Keratinocyte (primary cell): ENCODE measurements around the gene GPR160. TPM values are rescaled to one million over a fixed set of nuclear protein-coding genes. Genes with fewer than 3 reads are reported as not detected.

Source experiments
- DNase-seq: peaks from one replicate; pipeline ENCODE4 v3.0.0-alpha.2; 2011; ENCODE audit warnings: low read depth, missing footprints, low spot score
- FAIRE-seq: peaks from 2 replicates; lab custom pipeline; 2011; peaks lifted over from hg19 to GRCh38; lab: Jason Lieb, UNC
- H2AFZ ChIP-seq: 2 replicates; pipeline ENCODE4 v1.6.0; 2012; ENCODE audit warnings: low read length, control low read depth, inconsistent platforms; ENCODE audit not compliant: control insufficient read depth
- H3K27ac ChIP-seq: 2 replicates; pipeline ENCODE4 v1.5.1; 2011; ENCODE audit warnings: low read length; ENCODE audit not compliant: control insufficient read depth, insufficient read depth
- H3K27me3 ChIP-seq: 3 replicates; pipeline ENCODE4 v1.6.0; 2011; ENCODE audit warnings: low read length; ENCODE audit not compliant: control insufficient read depth, insufficient read depth; ENCODE audit errors: extremely low read depth
- H3K36me3 ChIP-seq, 2 experiments: 2 replicates in 1 of 2; 3 replicates in 1 of 2; pipeline ENCODE4 v1.5.1; 2011; ENCODE audit warnings: low read length in 2 of 2, mild to moderate bottlenecking in 1 of 2; ENCODE audit not compliant: control insufficient read depth in 2 of 2, insufficient read depth in 2 of 2; ENCODE audit errors: extremely low read depth in 1 of 2
- H3K4me1 ChIP-seq: 3 replicates; pipeline ENCODE4 v1.5.1; 2011; ENCODE audit warnings: low read length; ENCODE audit not compliant: control insufficient read depth, insufficient read depth; ENCODE audit errors: extremely low read depth
- H3K4me2 ChIP-seq: 3 replicates; pipeline ENCODE4 v1.6.0; 2011; ENCODE audit warnings: low read depth, low read length; ENCODE audit not compliant: control insufficient read depth, insufficient read depth; ENCODE audit errors: extremely low read depth
- H3K4me3 ChIP-seq, 3 experiments: fragments of 200-600 bp in 1 of 3; sonication (generic) in 1 of 3; 2 replicates in 2 of 3; 3 replicates in 1 of 3; pipeline ENCODE4 v1.5.1; 2011 to 2016; ENCODE audit warnings: low read length in 3 of 3, mild to moderate bottlenecking in 3 of 3, control low read depth in 2 of 3, inconsistent platforms in 1 of 3, low read depth in 1 of 3, mixed read lengths in 1 of 3, mixed run types in 1 of 3, moderate library complexity in 1 of 3; ENCODE audit not compliant: control insufficient read depth in 2 of 3, insufficient read depth in 2 of 3; ENCODE audit errors: extremely low read depth in 1 of 3
- H3K79me2 ChIP-seq: 2 replicates; pipeline ENCODE4 v1.6.0; 2012; ENCODE audit warnings: low read length; ENCODE audit not compliant: control insufficient read depth, insufficient read depth
- H3K9ac ChIP-seq: 3 replicates; pipeline ENCODE4 v1.6.0; 2011; ENCODE audit warnings: low read length; ENCODE audit not compliant: control insufficient read depth, insufficient read depth; ENCODE audit errors: extremely low read depth
- H3K9me1 ChIP-seq: 3 replicates; pipeline ENCODE4 v1.6.0; 2011; ENCODE audit warnings: low read length; ENCODE audit not compliant: control insufficient read depth, insufficient read depth; ENCODE audit errors: extremely low read depth
- H3K9me3 ChIP-seq: 2 replicates; pipeline ENCODE4 v1.5.1; 2012; ENCODE audit warnings: low read depth, low read length; ENCODE audit not compliant: control insufficient read depth
- H4K20me1 ChIP-seq: 3 replicates; pipeline ENCODE4 v1.6.0; 2011; ENCODE audit warnings: low read length; ENCODE audit not compliant: control insufficient read depth, insufficient read depth; ENCODE audit errors: extremely low read depth
- CTCF ChIP-seq, 3 experiments: IDR thresholded peaks in 1 of 3; conservative IDR thresholded peaks in 1 of 3; optimal IDR thresholded peaks in 1 of 3; 2 replicates in 2 of 3; 3 replicates in 1 of 3; pipeline versions ENCODE3 to v1.5.1; 2011; ENCODE audit warnings: low read length in 3 of 3, mild to moderate bottlenecking in 3 of 3, moderate library complexity in 2 of 3, control low read depth in 1 of 3, inconsistent platforms in 1 of 3; ENCODE audit not compliant: insufficient read depth in 2 of 3; ENCODE audit errors: extremely low read depth in 1 of 3
- EZH2 ChIP-seq: IDR thresholded peaks from one replicate; pipeline ENCODE4 v1.6.1; 2012; ENCODE audit warnings: inconsistent platforms, mild to moderate bottlenecking, low read length, moderate library complexity
- dilution Hi-C: fragments of 300-500 bp; cut with MboI; formaldehyde crosslinking; loops from one replicate; pipeline ENCODE4 v1.7.0; 2020; ENCODE audit warnings: low sequenced_read_pairs; ENCODE audit not compliant: extremely low pct_ligation_motif_present
- polyA plus RNA-seq, 5 experiments: library from polyadenylated mRNA; depleted of rRNA in 3 of 5; stranded (reverse) in 3 of 5; stranded (forward) in 1 of 5; unstranded in 1 of 5; fragments of >200 nt; gene quantifications; 1 replicate in 1 of 5; 2 replicates in 3 of 5; 3 replicates in 1 of 5; pipeline versions ENCODE4 v1.2.1 to v1.2.3, GENCODE V29; 2011 to 2012; ENCODE audit warnings: missing spikeins in 2 of 5, low read depth in 1 of 5, low replicate concordance in 1 of 5

GPR160 gene
- polyA plus RNA-seq, 1 donor (not counting 4 experiments of a cell fraction or from before 2014, with no cell fraction given), result 0.22 TPM

GRCh38 chr3:170063691-170064090, 25.9 kb downstream of the GPR160 start:
- no peaks in the 10 kb centered on the region for H3K27me3 ChIP-seq
- dilution Hi-C loops, result no loop called here
- H3K4me3 ChIP-seq, result no peak overlapping the region
- H2AFZ ChIP-seq, result no peak overlapping the region
- no peak for TF ChIP-seq EZH2
- no peak for TF ChIP-seq CTCF (optimal IDR thresholded peaks at IDR 0.05 in 1 of 3, IDR thresholded peaks at IDR 0.05 in 1 of 3, conservative IDR thresholded peaks at IDR 0.05 in 1 of 3; ENCODE audit: extremely low read depth in 1 of 3, insufficient read depth in 2 of 3, low read length in 3 of 3)
- no peaks in the 10 kb centered on the region for H3K9me3 ChIP-seq
- no peaks in the 10 kb centered on the region for H3K9me1 ChIP-seq
- H3K36me3 ChIP-seq, result no peaks in the 10 kb centered on the region
- no peak overlapping the region for H3K27ac ChIP-seq
- no peak overlapping the region for H3K9ac ChIP-seq
- no peak for FAIRE-seq
- no peaks in the 10 kb centered on the region for H3K79me2 ChIP-seq
- no peak overlapping the region for H3K4me2 ChIP-seq
- DNase-seq, result no peak
- no peaks in the 10 kb centered on the region for H3K4me1 ChIP-seq
- no peaks in the 10 kb centered on the region for H4K20me1 ChIP-seq

- Histone ChIP-seq H3K36me3 (no peaks in the 10 kb centered on the region), H3K4me2 (no peak overlapping the region), H3K79me2 (no peaks in the 10 kb centered on the region), H3K27ac (no peak overlapping the region), H3K9ac (no peak overlapping the region), H3K27me3 (no peaks in the 10 kb centered on the region), H3K4me1 (no peaks in the 10 kb centered on the region), H2AFZ (no peak overlapping the region), H3K9me3 (no peaks in the 10 kb centered on the region), H4K20me1 (no peaks in the 10 kb centered on the region), H3K4me3 (no peak overlapping the region), H3K9me1 (no peaks in the 10 kb centered on the region)
- DNase-seq (no peak), FAIRE-seq (no peak)
- dilution Hi-C loops, result no loop called here
- TF ChIP-seq EZH2 (no peak), CTCF (optimal IDR thresholded peaks at IDR 0.05 in 1 of 3, IDR thresholded peaks at IDR 0.05 in 1 of 3, conservative IDR thresholded peaks at IDR 0.05 in 1 of 3; ENCODE audit: extremely low read depth in 1 of 3, insufficient read depth in 2 of 3, low read length in 3 of 3) (no peak)
These were observed 26.3 kb downstream of the GPR160 start for GRCh38 chr3:170064108-170064507.
